GM12892 (cell line): ENCODE measurements around the gene SNX9.

Experiments
- POLR2A ChIP-seq: IDR thresholded peaks from 2 replicates; pipeline ENCODE4 v1.6.1; 2011; ENCODE audit warnings: low read depth, low read length, control low read depth
- POLR2AphosphoS5 ChIP-seq: IDR thresholded peaks from 2 replicates; pipeline ENCODE4 v1.6.1; 2011; ENCODE audit warnings: low read depth, low read length, control low read depth

- TF ChIP-seq POLR2AphosphoS5 = no peak
- TF ChIP-seq POLR2A = no peak
Observed at GRCh38 chr6:157896932-157897331, 73.9 kb downstream of the SNX9 start.
